Measurements from ENCODE around the gene RBMS3. TPM values are rescaled to one million over a fixed set of nuclear protein-coding genes. Genes with fewer than 3 reads are reported as not detected.

Gene RBMS3
- total and polyA plus RNA-seq, 2 of the 13 experiments (the other 11 are each of a cell fraction or from before 2014, with no cell fraction given), result not detected

GRCh38 chr3:29949940-29950616 is 669.2 kb downstream of the RBMS3 start:
- Histone ChIP-seq H3K4me2 (ENCODE audit: low read depth, low read length) (no peak overlapping the region), H3K27ac (ENCODE audit: extremely low read length, insufficient read depth, low read length) (no peak overlapping the region), H3K79me2 (ENCODE audit: insufficient read depth, low read length) (no peaks in the 10 kb centered on the region), H3K4me1 (ENCODE audit: insufficient read depth, low read length) (no peaks in the 10 kb centered on the region), H3K9me3 (ENCODE audit: low read length) (no peaks in the 10 kb centered on the region), H3K36me3 (replicated peaks in 1 of 2; ENCODE audit: control insufficient read depth in 1 of 2, insufficient read depth in 2 of 2, low read length in 2 of 2) (no peaks in the 10 kb centered on the region), H3K4me3 (replicated peaks in 1 of 3; ENCODE audit: insufficient read depth in 1 of 3, low read depth in 2 of 3, low read length in 3 of 3) (no peak overlapping the region), H2AFZ (ENCODE audit: low read length) (no peak overlapping the region), H4K20me1 (ENCODE audit: insufficient read depth, low read length) (no peaks in the 10 kb centered on the region), H3K27me3 (ENCODE audit: control insufficient read depth in 1 of 2, insufficient read depth in 2 of 2, low read length in 2 of 2) (peaks cover 0 to 5% of the 10 kb centered on the region in 2 experiments; a peak in 1 of 5 replicates), H3K9ac (ENCODE audit: insufficient read depth, low read depth, low read length) (no peak overlapping the region)
- no peak for ATAC-seq
- ChIA-PET CTCF (ENCODE audit: low intra/inter-chr PET ratio, low total read pairs) (no interaction called here), POLR2A (no interaction called here)
- TF ChIP-seq ZNF552 (CRISPR knock-in tag; IDR thresholded peaks at IDR 0.05; ENCODE audit: borderline replicate concordance) (no peak), FIP1L1 (IDR thresholded peaks at IDR 0.05; ENCODE audit: borderline replicate concordance, insufficient read depth, low read depth, low read length) (no peak), ZBTB7B (CRISPR knock-in tag; IDR thresholded peaks at IDR 0.05) (no peak), ATM (IDR thresholded peaks at IDR 0.05; ENCODE audit: borderline replicate concordance) (no peak), ZUFSP (CRISPR knock-in tag; IDR thresholded peaks at IDR 0.05; ENCODE audit: borderline replicate concordance) (no peak), HOXA5 (CRISPR knock-in tag; IDR thresholded peaks at IDR 0.05) (no peak), ZFP36L1 (CRISPR knock-in tag; IDR thresholded peaks at IDR 0.05) (no peak), PRMT3 (CRISPR knock-in tag; IDR thresholded peaks at IDR 0.05; ENCODE audit: borderline replicate concordance, low read depth) (no peak), ATF4 (CRISPR knock-in tag; IDR thresholded peaks at IDR 0.05) (no peak), ZNF124 (CRISPR knock-in tag; IDR thresholded peaks at IDR 0.05) (no peak), TIGD3 (CRISPR knock-in tag; IDR thresholded peaks at IDR 0.05; ENCODE audit: borderline replicate concordance) (no peak), HMG20B (CRISPR knock-in tag; conservative IDR thresholded peaks at IDR 0.05) (no peak)
- TF ChIP-seq, protein P1, sequence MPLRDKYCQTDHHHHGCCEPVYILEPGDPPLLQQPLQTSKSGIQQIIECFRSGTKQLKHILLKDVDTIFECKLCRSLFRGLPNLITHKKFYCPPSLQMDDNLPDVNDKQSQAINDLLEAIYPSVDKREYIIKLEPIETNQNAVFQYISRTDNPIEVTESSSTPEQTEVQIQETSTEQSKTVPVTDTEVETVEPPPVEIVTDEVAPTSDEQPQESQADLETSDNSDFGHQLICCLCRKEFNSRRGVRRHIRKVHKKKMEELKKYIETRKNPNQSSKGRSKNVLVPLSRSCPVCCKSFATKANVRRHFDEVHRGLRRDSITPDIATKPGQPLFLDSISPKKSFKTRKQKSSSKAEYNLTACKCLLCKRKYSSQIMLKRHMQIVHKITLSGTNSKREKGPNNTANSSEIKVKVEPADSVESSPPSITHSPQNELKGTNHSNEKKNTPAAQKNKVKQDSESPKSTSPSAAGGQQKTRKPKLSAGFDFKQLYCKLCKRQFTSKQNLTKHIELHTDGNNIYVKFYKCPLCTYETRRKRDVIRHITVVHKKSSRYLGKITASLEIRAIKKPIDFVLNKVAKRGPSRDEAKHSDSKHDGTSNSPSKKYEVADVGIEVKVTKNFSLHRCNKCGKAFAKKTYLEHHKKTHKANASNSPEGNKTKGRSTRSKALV (CRISPR knock-in tag; IDR thresholded peaks at IDR 0.05), result no peak
- TF ChIP-seq, protein P2, sequence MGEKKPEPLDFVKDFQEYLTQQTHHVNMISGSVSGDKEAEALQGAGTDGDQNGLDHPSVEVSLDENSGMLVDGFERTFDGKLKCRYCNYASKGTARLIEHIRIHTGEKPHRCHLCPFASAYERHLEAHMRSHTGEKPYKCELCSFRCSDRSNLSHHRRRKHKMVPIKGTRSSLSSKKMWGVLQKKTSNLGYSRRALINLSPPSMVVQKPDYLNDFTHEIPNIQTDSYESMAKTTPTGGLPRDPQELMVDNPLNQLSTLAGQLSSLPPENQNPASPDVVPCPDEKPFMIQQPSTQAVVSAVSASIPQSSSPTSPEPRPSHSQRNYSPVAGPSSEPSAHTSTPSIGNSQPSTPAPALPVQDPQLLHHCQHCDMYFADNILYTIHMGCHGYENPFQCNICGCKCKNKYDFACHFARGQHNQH (CRISPR knock-in tag; IDR thresholded peaks at IDR 0.05), result no peak
- no TSS peak for BruUV-seq (replicated peaks)
- in situ Hi-C loops (cut with HindIII; ENCODE audit: extremely low pct_ligation_motif_present, low pct_unique_long_range_greater_than_20kb) (no loop called here), intact Hi-C loops (cut with micrococcal nuclease; ENCODE audit: unreplicated experiment) (no loop called here)
- no peak for FAIRE-seq
- no peak for DNase-seq (ENCODE audit: low spot score)
- 16% methylated on average over 11 of the region's 11 CpGs for WGBS (ENCODE audit: low lambda C conversion rate)
